ENCODE results near the gene MAP4K2. TPM values are rescaled to one million over a fixed set of nuclear protein-coding genes. Genes with fewer than 3 reads are reported as not detected.

Gene MAP4K2
- total RNA-seq, 1 experiment from 2014 or later: 46.5 TPM

GRCh38 chr11:64753019-64753379 lies 50.0 kb downstream of the MAP4K2 start:
- Histone ChIP-seq H3K9me3 (ENCODE audit: low read depth, low read length, poor library complexity, severe bottlenecking) (no peaks in the 10 kb centered on the region), H3K27me3 (replicated peaks; ENCODE audit: insufficient read depth, low read depth, low read length, poor library complexity) (no peaks in the 10 kb centered on the region), H3K36me3 (ENCODE audit: insufficient read depth, low read length, poor library complexity, severe bottlenecking) (no peaks in the 10 kb centered on the region), H3K27ac (ENCODE audit: low read depth, low read length, poor library complexity, severe bottlenecking) (no peak overlapping the region), H3K4me3 (ENCODE audit: low read depth, low read length, poor library complexity, severe bottlenecking) (no peak overlapping the region), H3K4me1 (ENCODE audit: insufficient read depth, low read length, poor library complexity, severe bottlenecking) (no peaks in the 10 kb centered on the region)
- DNase-seq (ENCODE audit: low spot score): no peak
- POLR2A ChIA-PET (ENCODE audit: low non-redundant PET): no interaction called here
- intact Hi-C loops (cut with micrococcal nuclease; ENCODE audit: unreplicated experiment): no loop called here
- CTCF ChIA-PET: no interaction called here
- no TSS peak for BruUV-seq (replicated peaks)
- TF ChIP-seq EZH2 (IDR thresholded peaks at IDR 0.05; ENCODE audit: borderline replicate concordance, low read depth, low read length, poor library complexity, severe bottlenecking): no peak
- TF ChIP-seq, protein P1, sequence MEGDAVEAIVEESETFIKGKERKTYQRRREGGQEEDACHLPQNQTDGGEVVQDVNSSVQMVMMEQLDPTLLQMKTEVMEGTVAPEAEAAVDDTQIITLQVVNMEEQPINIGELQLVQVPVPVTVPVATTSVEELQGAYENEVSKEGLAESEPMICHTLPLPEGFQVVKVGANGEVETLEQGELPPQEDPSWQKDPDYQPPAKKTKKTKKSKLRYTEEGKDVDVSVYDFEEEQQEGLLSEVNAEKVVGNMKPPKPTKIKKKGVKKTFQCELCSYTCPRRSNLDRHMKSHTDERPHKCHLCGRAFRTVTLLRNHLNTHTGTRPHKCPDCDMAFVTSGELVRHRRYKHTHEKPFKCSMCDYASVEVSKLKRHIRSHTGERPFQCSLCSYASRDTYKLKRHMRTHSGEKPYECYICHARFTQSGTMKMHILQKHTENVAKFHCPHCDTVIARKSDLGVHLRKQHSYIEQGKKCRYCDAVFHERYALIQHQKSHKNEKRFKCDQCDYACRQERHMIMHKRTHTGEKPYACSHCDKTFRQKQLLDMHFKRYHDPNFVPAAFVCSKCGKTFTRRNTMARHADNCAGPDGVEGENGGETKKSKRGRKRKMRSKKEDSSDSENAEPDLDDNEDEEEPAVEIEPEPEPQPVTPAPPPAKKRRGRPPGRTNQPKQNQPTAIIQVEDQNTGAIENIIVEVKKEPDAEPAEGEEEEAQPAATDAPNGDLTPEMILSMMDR (conservative IDR thresholded peaks at IDR 0.05; ENCODE audit: low read depth, low read length): no peak

- no peaks in the 10 kb centered on the region for H3K27me3 ChIP-seq (replicated peaks; ENCODE audit: insufficient read depth, low read depth, low read length, poor library complexity)
- CTCF ChIA-PET: interaction anchor here (0.6 kb wide), 2 partner anchors 27 to 397 kb away, joined by 6 to 7 read pairs; no protein-coding TSS in a partner anchor
- intact Hi-C loops (cut with micrococcal nuclease; ENCODE audit: unreplicated experiment): no loop called here
- H3K36me3 ChIP-seq (ENCODE audit: insufficient read depth, low read length, poor library complexity, severe bottlenecking): no peaks in the 10 kb centered on the region
- POLR2A ChIA-PET (ENCODE audit: low non-redundant PET): no interaction called here
- BruUV-seq (replicated peaks): no TSS peak
- H3K27ac ChIP-seq (ENCODE audit: low read depth, low read length, poor library complexity, severe bottlenecking): no peak overlapping the region
- H3K4me3 ChIP-seq (ENCODE audit: low read depth, low read length, poor library complexity, severe bottlenecking): no peak overlapping the region
- no peak for DNase-seq (ENCODE audit: low spot score)
- TF ChIP-seq, protein P1 (conservative IDR thresholded peaks at IDR 0.05; ENCODE audit: low read depth, low read length): no peak
- TF ChIP-seq EZH2 (IDR thresholded peaks at IDR 0.05; ENCODE audit: borderline replicate concordance, low read depth, low read length, poor library complexity, severe bottlenecking): no peak
- H3K4me1 ChIP-seq (ENCODE audit: insufficient read depth, low read length, poor library complexity, severe bottlenecking): no peaks in the 10 kb centered on the region
- no peaks in the 10 kb centered on the region for H3K9me3 ChIP-seq (ENCODE audit: low read depth, low read length, poor library complexity, severe bottlenecking)
Measured at GRCh38 chr11:64752175-64752970, 50.6 kb downstream of the MAP4K2 start.

- DNase-seq (ENCODE audit: low spot score): no peak
- H3K27me3 ChIP-seq (replicated peaks; ENCODE audit: insufficient read depth, low read depth, low read length, poor library complexity): no peaks in the 10 kb centered on the region
- no peak overlapping the region for H3K27ac ChIP-seq (ENCODE audit: low read depth, low read length, poor library complexity, severe bottlenecking)
- ChIA-PET CTCF (interaction anchor here (0.6 kb wide), 1 partner anchor 26 kb away, joined by 6 read pairs; no protein-coding TSS in a partner anchor), POLR2A (ENCODE audit: low non-redundant PET) (no interaction called here)
- no peaks in the 10 kb centered on the region for H3K9me3 ChIP-seq (ENCODE audit: low read depth, low read length, poor library complexity, severe bottlenecking)
- H3K4me3 ChIP-seq (ENCODE audit: low read depth, low read length, poor library complexity, severe bottlenecking): no peak overlapping the region
- TF ChIP-seq, protein P1 (conservative IDR thresholded peaks at IDR 0.05; ENCODE audit: low read depth, low read length): no peak
- TF ChIP-seq EZH2 (IDR thresholded peaks at IDR 0.05; ENCODE audit: borderline replicate concordance, low read depth, low read length, poor library complexity, severe bottlenecking): no peak
- BruUV-seq (replicated peaks): no TSS peak
- H3K36me3 ChIP-seq (ENCODE audit: insufficient read depth, low read length, poor library complexity, severe bottlenecking): no peaks in the 10 kb centered on the region
- intact Hi-C loops (cut with micrococcal nuclease; ENCODE audit: unreplicated experiment): no loop called here
- H3K4me1 ChIP-seq (ENCODE audit: insufficient read depth, low read length, poor library complexity, severe bottlenecking): no peaks in the 10 kb centered on the region
Measured at GRCh38 chr11:64751580-64751979, 51.4 kb downstream of the MAP4K2 start.
